Measurements from ENCODE around the gene TBCD.

Gene TBCD

GRCh38 chr17:82859431-82860403 lies 107.9 kb downstream of the TBCD start:
- FAIRE-seq: no peak

GRCh38 chr17:82860606-82861392 lies 108.9 kb downstream of the TBCD start:
- FAIRE-seq: no peak

GRCh38 chr17:82861393-82861775 lies 109.5 kb downstream of the TBCD start:
- FAIRE-seq: no peak

GRCh38 chr17:82862191-82862590 lies 110.3 kb downstream of the TBCD start:
- no peak for FAIRE-seq

- no peak for FAIRE-seq
Observed at GRCh38 chr17:82862737-82863382, 111.0 kb downstream of the TBCD start.

- FAIRE-seq: no peak
Observed at GRCh38 chr17:82863383-82863940, 111.6 kb downstream of the TBCD start.

- FAIRE-seq: no peak
Observed at GRCh38 chr17:82863941-82864712, 112.3 kb downstream of the TBCD start.

GRCh38 chr17:82864713-82865248 lies 112.9 kb downstream of the TBCD start:
- FAIRE-seq: no peak

GRCh38 chr17:82865274-82865673 lies 113.4 kb downstream of the TBCD start:
- FAIRE-seq: no peak

GRCh38 chr17:82865774-82866395 lies 114.0 kb downstream of the TBCD start:
- FAIRE-seq: no peak

- no peak for FAIRE-seq
Observed at GRCh38 chr17:82866590-82867191, 114.8 kb downstream of the TBCD start.

GRCh38 chr17:82867763-82868325 lies 116.0 kb downstream of the TBCD start:
- no peak for FAIRE-seq

- no peak for FAIRE-seq
Observed at GRCh38 chr17:82868715-82869131, 116.9 kb downstream of the TBCD start.

GRCh38 chr17:82869536-82869935 lies 117.7 kb downstream of the TBCD start:
- no peak for FAIRE-seq

GRCh38 chr17:82870091-82870491 lies 118.2 kb downstream of the TBCD start:
- FAIRE-seq: no peak

GRCh38 chr17:82870541-82870940 lies 118.7 kb downstream of the TBCD start:
- no peak for FAIRE-seq

- FAIRE-seq: no peak
Observed at GRCh38 chr17:82871056-82871775, 119.4 kb downstream of the TBCD start.

- no peak for FAIRE-seq
Observed at GRCh38 chr17:82871776-82872561, 120.1 kb downstream of the TBCD start.

All from endometrium (tissue), 2 donors.